Heart right ventricle (tissue), 16 donors: ENCODE data around the gene KIFC3. TPM values are rescaled to one million over a fixed set of nuclear protein-coding genes. Genes with fewer than 3 reads are reported as not detected.
"Not testable (repeated sequence)": the region's sequence is repeated elsewhere in the genome, so short reads cannot be mapped to it uniquely, and the experiment has no call there.

Experiments used
- ATAC-seq, 8 donors: fragments of 200-7000 bp; cut with Tn5 transposase; one replicate each; pipeline ENCODE4 v1.9.1; 2020; ENCODE audit warnings: mild to moderate bottlenecking in 8 of 8, moderate library complexity in 8 of 8, moderate number of reproducible peaks in 1 of 8
- DNase-seq, 2 donors: peaks; one replicate each; pipeline ENCODE4 v3.0.0-alpha.2; 2020
- H3K27ac ChIP-seq, 10 donors: fragments of 200-600 bp; sonication (generic) in 2 of 10; one replicate each; pipeline versions ENCODE4 v1.5.0 to v1.8.0; 2020 to 2022; ENCODE audit warnings: mild to moderate bottlenecking in 3 of 10
- H3K27me3 ChIP-seq, 7 donors: fragments of 200-600 bp; one replicate each; pipeline ENCODE4 v1.8.0; 2021 to 2022; ENCODE audit warnings: mild to moderate bottlenecking in 2 of 7
- H3K36me3 ChIP-seq, 9 donors: fragments of 200-600 bp; sonication (generic) in 1 of 9; one replicate each; pipeline versions ENCODE4 v1.5.0 to v1.8.0; 2020 to 2022; ENCODE audit warnings: mild to moderate bottlenecking in 2 of 9
- H3K4me1 ChIP-seq, 9 donors: fragments of 200-600 bp; sonication (generic) in 1 of 9; one replicate each; pipeline versions ENCODE4 v1.5.0 to v1.8.0; 2020 to 2022; ENCODE audit warnings: mild to moderate bottlenecking in 4 of 9
- H3K4me3 ChIP-seq, 10 donors: fragments of 200-600 bp; sonication (generic) in 2 of 10; one replicate each; pipeline versions ENCODE4 v1.5.0 to v1.8.0; 2020 to 2022; ENCODE audit warnings: mild to moderate bottlenecking in 7 of 10, moderate library complexity in 2 of 10
- H3K9me3 ChIP-seq, 11 donors: fragments of 200-600 bp in 10 of 11; sonication (generic) in 2 of 11; one replicate each; pipeline versions ENCODE4 v1.5.0 to v1.8.0; 2013 to 2022; ENCODE audit warnings: mild to moderate bottlenecking in 2 of 11, control low read depth in 1 of 11, moderate library complexity in 1 of 11
- WGBS, 2 donors: extraction: QIAGEN DNeasy Blood & Tissue Kit; methylation state at CpG; one replicate each; pipeline ENCODE4 v1.1.7; 2013; ENCODE audit warnings: inconsistent platforms in 1 of 2; 5-methylcytosine and 5-hydroxymethylcytosine counted together
- intact Hi-C, 10 donors: fragments of 100-400 bp; cut with DNase I; formaldehyde crosslinking; loops; one replicate each; pipeline versions ENCODE4 v1.11.1 to v1.14.2; 2022
- polyA plus RNA-seq, 2 donors: library from polyadenylated mRNA; stranded (reverse); fragments of 200-250 nt; gene quantifications; one replicate each; pipeline ENCODE4 v1.2.3, GENCODE V29; 2013
- total RNA-seq, 10 donors: library from RNA; stranded (reverse); fragmentation: NEBNext Ultra II Directional in 3 of 10; extraction: Animal tissue kit (Norgen Biotek cat#: 25700) in 3 of 10; gene quantifications; one replicate each; pipeline versions ENCODE4 v1.2.1 to v1.2.4, GENCODE V29; 2021 to 2023
- TF ChIP-seq, protein P1 (sequence below), 9 donors: fragments of 200-600 bp; sonication (generic) in 2 of 9; IDR thresholded peaks; one replicate each; pipeline versions ENCODE4 v1.5.0 to v1.8.0; 2021 to 2022; ENCODE audit warnings: antibody characterized with exemption in 9 of 9, mild to moderate bottlenecking in 5 of 9, moderate library complexity in 1 of 9
- donor health status: Arrhythmogenic right ventricular cardiomyopathy.
- donor health status: ischemic (EF 13 %, LVEDD 7.1; RV severe dilation, severe dysfunction).
- donor health status: healthy with polysubstance abuse.
- donor health status: DM: no; HTN: yes; CAD: no.
- donor health status: DM: no; HTN: no; CAD: no.
- donor health status: ischemic (EF 25% LVEDD 6.9; RV normal size, moderate dysfunction).
- donor health status: ischemic (EF 25% LVEDD 5.7; RV mildly dilated, moderate dysfunction).
- donor health status: healthy.
- donor health status: DM: yes; HTN: yes; CAD: no.
- donor health status: Ischemic cardiomyopathy.
- donor health status: ischemic (EF 35%, LVEDD 5.7; RV mildly dilated, moderate dysfunction).
- donor health status: nonischemic (EF 11% LVEDD 7.7; RV severe dilation, severe dysfunction).
- donor health status: DM: yes; HTN: yes; CAD: no.
- donor health status: PGD.
- donor health status: ischemic (EF 29% LVEDD 5.4; RV normal size, mild dysfunction).
- donor health status: nonischemic (EF 23%, LVEDD 6.1; RV moderate dilation, normal function).

Gene KIFC3
- total and polyA plus RNA-seq, 12 donors, result 42.5 to 97.4 (median 63.5) TPM

DNA sequence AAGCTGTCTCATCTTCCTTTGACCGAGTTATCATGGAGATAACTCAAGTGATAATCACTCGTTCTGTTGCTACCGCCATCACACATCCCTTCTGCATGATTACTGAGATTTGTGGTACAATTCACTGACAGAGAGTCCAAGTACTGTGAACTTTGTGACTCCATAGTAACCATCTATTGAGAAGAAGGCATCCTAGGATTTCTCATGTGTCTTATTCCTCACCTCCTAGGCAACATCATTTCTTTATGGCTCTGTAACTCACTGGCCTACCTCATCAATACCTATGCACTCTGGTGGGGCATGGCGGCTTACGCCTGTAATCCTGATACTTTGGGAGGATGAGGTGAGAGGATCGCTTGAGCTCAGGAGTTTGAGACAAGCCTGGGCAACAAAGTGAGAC lies 88.2 kb downstream of the KIFC3 start:
- 77 to 87% methylated on average over 6 of the region's 6 CpGs for WGBS, 2 donors
- intact Hi-C loops, result loop anchor here in 1 of 10 donors (10.0 kb wide), 2 partner anchors 59 to 109 kb away; no protein-coding TSS in a partner anchor
- no peaks in the 10 kb centered on the region for H3K36me3 ChIP-seq
- H3K27me3 ChIP-seq, result peaks cover 0 to 13% (median 0%) of the 10 kb centered on the region in 7 donors
- DNase-seq (no peak), ATAC-seq (no peak)
- no peaks in the 10 kb centered on the region for H3K4me1 ChIP-seq
- H3K9me3 ChIP-seq, result no peaks in the 10 kb centered on the region
- TF ChIP-seq, protein P1, sequence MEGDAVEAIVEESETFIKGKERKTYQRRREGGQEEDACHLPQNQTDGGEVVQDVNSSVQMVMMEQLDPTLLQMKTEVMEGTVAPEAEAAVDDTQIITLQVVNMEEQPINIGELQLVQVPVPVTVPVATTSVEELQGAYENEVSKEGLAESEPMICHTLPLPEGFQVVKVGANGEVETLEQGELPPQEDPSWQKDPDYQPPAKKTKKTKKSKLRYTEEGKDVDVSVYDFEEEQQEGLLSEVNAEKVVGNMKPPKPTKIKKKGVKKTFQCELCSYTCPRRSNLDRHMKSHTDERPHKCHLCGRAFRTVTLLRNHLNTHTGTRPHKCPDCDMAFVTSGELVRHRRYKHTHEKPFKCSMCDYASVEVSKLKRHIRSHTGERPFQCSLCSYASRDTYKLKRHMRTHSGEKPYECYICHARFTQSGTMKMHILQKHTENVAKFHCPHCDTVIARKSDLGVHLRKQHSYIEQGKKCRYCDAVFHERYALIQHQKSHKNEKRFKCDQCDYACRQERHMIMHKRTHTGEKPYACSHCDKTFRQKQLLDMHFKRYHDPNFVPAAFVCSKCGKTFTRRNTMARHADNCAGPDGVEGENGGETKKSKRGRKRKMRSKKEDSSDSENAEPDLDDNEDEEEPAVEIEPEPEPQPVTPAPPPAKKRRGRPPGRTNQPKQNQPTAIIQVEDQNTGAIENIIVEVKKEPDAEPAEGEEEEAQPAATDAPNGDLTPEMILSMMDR (IDR thresholded peaks at IDR 0.05), result no peak
- no peak overlapping the region for H3K27ac ChIP-seq
- no peak overlapping the region for H3K4me3 ChIP-seq

DNA sequence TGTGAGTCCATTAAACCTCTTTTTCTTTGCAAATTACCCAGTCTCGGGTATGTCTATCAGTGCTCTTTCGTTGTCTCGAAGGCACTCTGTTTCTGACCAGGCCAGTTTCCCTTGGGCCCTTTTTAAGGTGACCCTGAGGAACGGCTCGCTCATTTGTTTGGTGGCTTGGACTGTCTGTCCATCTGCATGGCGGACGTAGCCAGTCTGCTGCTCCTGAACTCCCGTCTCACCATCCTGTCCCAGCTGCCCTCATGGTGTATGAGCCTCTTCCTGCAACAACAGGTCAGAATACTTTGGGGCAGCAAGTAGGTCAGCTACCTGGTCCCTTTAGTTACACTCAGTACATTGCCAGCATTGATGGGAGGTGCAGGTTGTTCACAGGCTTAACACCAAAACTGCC lies 88.7 kb downstream of the KIFC3 start:
- no peak overlapping the region for H3K4me3 ChIP-seq
- H3K27me3 ChIP-seq, result peaks cover 0 to 13% (median 0%) of the 10 kb centered on the region in 7 donors
- WGBS, 2 donors, result 79 to 90% methylated on average over 8 of the region's 8 CpGs
- TF ChIP-seq, protein P1 (IDR thresholded peaks at IDR 0.05), result no peak
- no peaks in the 10 kb centered on the region for H3K36me3 ChIP-seq
- H3K4me1 ChIP-seq, result no peaks in the 10 kb centered on the region
- intact Hi-C loops, result loop anchor here in 1 of 10 donors (10.0 kb wide), 2 partner anchors 59 to 109 kb away; no protein-coding TSS in a partner anchor
- H3K27ac ChIP-seq, result no peak overlapping the region
- no peaks in the 10 kb centered on the region for H3K9me3 ChIP-seq
- no peak for ATAC-seq
- no peak for DNase-seq

DNA sequence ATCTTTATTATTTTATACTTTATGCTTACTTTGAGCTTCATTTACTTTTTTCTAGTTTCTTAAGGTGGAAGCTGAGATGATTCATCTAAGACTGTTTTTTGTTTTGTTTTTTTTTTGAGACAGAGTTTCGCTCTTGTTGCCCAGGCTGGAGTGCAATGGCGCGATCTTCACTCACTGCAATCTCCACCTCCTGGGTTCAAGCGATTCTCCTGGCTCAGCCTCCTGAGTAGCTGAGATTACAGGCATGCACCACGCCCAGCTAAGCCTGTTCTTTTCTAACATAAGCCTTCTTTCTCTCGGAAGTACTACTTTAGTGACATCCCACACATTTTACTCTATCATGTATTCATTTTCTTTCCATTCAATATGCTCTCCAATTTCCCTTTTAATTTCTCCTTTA lies 89.7 kb downstream of the KIFC3 start:
- ATAC-seq, H3K9me3 ChIP-seq, H3K27ac ChIP-seq, DNase-seq, H3K4me1 ChIP-seq, H3K36me3 ChIP-seq, H3K4me3 ChIP-seq: not testable (repeated sequence)
- intact Hi-C loops, result loop anchor here in 1 of 10 donors (10.0 kb wide), 2 partner anchors 58 to 108 kb away; no protein-coding TSS in a partner anchor
- WGBS, 2 donors, result 65 to 72% methylated on average over 6 of the region's 6 CpGs
- H3K27me3 ChIP-seq, result peaks cover 0 to 11% (median 0%) of the 10 kb centered on the region in 7 donors

DNA sequence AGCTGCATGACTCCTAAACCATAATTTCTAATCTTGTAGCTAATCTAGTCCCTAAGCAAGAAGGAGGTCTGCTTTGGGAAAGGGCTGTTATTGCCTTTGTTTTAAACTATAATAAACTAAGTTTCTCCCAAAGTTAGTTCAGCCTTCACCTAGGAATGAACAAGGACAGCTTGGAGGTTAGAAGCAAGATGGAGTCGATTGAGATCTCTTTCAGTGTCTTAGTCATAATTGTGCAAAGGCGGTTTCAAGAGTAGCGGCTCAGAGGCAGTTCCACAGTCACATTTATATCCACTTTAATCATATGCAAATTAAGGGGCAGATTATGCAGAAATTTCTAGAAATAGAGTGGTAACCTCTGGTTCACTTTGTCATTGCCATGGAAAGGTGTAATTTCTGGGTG lies 90.3 kb downstream of the KIFC3 start:
- 93 to 95% methylated on average over 3 of the region's 3 CpGs for WGBS, 2 donors
- intact Hi-C loops, result loop anchor here in 1 of 10 donors (10.0 kb wide), 2 partner anchors 57 to 107 kb away; no protein-coding TSS in a partner anchor
- no peaks in the 10 kb centered on the region for H3K4me1 ChIP-seq
- H3K9me3 ChIP-seq, result no peaks in the 10 kb centered on the region
- ATAC-seq, result no peak
- H3K27ac ChIP-seq, result no peak overlapping the region
- peaks cover 0 to 11% (median 0%) of the 10 kb centered on the region in 7 donors for H3K27me3 ChIP-seq
- H3K4me3 ChIP-seq, result no peak overlapping the region
- H3K36me3 ChIP-seq, result no peaks in the 10 kb centered on the region
- no peak for DNase-seq
- TF ChIP-seq, protein P1 (IDR thresholded peaks at IDR 0.05), result no peak

DNA sequence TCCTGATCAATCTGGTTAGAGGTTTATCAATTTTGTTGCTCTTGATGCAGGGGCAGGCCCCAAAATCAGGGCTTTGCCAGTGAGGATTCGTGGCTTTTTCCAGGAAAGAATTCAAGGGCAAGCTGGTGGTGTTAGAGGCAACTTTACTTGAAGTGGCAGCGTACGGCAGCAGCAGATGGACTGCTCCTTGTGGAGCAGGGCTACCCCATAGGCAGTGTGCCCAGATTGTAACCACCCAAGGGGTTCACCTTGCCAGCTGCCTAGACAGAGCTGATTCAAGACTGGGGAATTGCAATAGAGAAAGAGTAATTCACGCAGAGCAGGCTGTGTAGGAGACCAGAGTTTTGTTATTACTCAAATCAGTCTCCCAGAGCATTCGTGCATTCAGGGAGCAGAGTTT lies 90.9 kb downstream of the KIFC3 start:
- ATAC-seq (no peak), DNase-seq (no peak)
- no peaks in the 10 kb centered on the region for H3K9me3 ChIP-seq
- H3K36me3 ChIP-seq, result no peaks in the 10 kb centered on the region
- 82 to 91% methylated on average over 5 of the region's 5 CpGs for WGBS, 2 donors
- H3K4me1 ChIP-seq, result no peaks in the 10 kb centered on the region
- TF ChIP-seq, protein P1 (IDR thresholded peaks at IDR 0.05), result no peak
- H3K4me3 ChIP-seq, result no peak overlapping the region
- intact Hi-C loops, result loop anchor here in 1 of 10 donors (10.0 kb wide), 2 partner anchors 57 to 107 kb away; no protein-coding TSS in a partner anchor
- H3K27me3 ChIP-seq, result peaks cover 0 to 11% (median 0%) of the 10 kb centered on the region in 7 donors
- H3K27ac ChIP-seq, result no peak overlapping the region
